KBM-7 (cell line): ENCODE results near the gene KIF5C.
A peak's percentile ranks its signal among the peaks of the same experiment; 100 is the strongest.

Experiments
- DNase-seq: peaks from one replicate; pipeline ENCODE4 v3.0.0-alpha.2; 2015
- in situ Hi-C: fragments of 300-500 bp; cut with MboI; formaldehyde crosslinking; loops from 2 replicates; pipeline ENCODE4 v1.14.3; 2020; ENCODE audit warnings: low sequenced_read_pairs, low pct_unique_long_range_greater_than_20kb, mixed read lengths

The KIF5C gene

DNA sequence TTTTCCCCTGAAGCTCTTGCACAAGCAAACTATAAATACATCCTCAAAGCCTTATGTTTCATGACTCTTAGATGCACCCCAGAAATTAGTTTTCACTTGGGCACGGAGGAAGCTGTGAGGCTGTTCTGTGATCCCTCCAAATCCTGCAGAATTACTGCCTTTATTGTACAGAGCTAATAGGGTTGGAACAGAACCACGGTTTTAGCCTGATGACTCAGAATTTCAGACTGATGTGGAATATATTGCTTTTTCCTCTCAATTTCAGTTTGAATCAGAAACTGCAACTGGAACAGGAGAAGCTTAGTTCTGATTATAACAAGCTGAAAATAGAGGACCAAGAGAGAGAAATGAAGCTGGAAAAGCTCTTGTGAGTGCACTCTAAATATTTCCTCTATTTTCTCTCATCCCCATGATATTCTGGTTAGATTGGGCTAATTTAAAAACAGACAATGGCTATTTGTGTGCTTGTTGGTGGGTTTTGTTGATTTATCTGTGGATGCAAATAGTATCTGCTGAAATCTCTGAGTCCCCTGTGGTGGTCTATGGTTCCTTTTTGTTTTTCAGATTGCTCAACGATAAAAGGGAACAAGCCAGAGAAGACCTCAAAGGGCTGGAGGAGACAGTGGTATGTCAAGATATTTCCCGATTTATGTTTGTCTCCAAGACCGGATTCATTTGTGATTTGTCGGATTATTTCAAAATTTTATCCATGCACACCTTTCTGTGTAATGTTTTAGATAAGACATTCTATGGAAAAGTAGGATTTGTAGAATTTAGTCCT lies 125.3 kb downstream of the KIF5C start:
- DNase-seq: no peak
- in situ Hi-C loops: loop anchor here (25.0 kb wide), 1 partner anchor 562 kb away; no protein-coding TSS in a partner anchor

DNA sequence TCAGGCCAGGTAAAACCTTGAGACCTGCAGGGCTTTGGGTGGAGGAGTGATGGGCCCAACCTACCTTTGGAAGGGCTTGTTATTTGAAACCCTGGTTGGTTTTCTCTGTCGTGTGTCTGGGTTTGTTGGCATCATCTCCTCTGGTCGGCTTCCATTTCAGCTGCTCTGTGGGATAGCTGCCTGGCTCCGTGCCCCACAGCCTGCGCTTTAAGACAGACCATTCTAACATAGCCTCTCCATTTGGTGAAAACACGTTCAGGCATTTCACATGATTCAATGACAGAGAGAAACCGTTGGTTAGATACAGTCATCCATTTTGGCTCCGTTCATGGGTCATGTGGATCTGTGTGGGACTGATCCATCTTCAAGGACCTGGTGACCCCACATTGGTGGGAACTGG lies 126.5 kb downstream of the KIF5C start:
- in situ Hi-C loops: loop anchor here (25.0 kb wide), 1 partner anchor 561 kb away; no protein-coding TSS in a partner anchor
- no peak for DNase-seq

DNA sequence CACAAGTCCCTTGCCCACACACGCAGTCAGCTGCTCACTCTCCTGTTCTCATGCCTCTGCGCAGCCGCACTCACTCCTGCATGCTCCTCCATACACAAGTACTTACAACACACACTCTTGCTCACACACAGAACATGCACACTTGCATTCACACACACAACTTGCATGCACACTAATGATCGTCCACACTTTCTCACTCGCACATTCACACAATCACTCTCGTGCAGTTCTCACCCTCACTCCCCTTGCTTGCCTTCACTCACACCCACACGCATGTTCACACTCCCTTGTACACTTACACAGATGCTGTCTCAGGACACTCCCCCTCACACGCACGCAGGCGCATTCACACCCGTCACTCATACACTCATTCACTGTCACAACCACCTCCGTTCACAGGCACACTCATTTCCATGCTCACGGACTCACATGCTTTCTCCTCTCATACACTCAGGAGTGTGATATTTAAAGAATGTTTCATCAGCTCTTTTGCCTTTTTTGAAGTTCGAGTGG lies 127.4 kb downstream of the KIF5C start:
- DNase-seq: no peak
- in situ Hi-C loops: loop anchor here (25.0 kb wide), 1 partner anchor 560 kb away; no protein-coding TSS in a partner anchor

DNA sequence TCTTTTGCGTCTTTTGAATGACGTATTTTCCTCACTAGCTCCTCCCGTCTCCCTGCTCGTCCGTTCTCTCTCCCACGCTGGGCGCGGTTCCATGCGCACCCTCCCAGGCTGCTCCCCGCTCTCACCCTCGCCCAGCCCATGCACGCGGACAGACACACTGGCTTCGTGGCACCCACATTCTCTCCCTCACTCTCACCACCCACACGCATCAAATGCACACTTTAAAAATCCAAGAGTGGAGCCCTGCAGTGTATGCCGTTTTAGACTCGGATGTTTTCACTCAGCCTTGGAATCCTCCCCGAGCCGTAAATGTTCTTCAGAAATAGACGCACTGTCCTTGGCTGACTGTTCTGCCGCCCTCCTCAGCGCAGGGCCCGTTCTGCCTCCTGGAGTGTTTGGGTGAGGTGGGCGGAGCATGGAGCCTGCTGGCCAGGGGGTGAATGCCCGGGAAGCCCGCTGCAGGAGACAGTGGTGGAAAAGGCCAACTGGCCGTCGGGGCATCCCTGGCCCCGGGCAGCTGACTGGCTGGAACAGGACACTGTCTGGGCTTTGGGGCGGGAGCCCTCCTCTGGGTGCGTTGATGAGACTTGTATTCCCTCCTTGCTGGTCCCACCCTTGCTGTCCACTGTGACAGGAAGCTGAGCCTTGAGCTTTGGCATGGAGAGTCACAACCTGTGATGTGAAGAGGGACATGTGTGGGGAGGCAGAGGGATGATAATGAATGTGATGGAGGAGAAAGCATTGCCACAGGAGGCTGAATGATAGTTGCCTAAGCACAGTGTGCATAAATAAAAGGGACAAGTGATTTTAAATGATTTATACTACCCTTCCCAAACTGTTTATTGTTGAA lies 128.1 kb downstream of the KIF5C start:
- in situ Hi-C loops: loop anchor here (25.0 kb wide), 1 partner anchor 559 kb away; no protein-coding TSS in a partner anchor
- no peak for DNase-seq

DNA sequence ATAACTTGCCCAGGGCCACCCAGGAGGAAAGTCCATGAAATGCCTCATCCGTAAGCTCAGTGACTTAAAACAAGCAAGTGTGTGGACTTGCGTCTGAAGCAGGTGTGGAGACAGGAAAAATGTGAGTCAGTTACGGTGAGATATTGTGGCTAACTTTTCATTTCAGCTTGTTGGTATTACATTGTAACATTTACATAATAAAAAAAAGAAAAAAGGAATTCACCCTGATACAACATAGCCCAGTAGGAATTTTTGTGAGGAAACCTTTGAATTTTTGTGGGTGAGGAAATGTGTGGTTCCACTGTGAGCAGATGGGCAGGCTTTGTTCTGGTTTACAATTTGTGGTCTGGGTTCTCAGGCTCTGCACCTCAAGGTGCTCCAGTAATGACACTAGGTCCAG lies 129.8 kb downstream of the KIF5C start:
- in situ Hi-C loops: loop anchor here (25.0 kb wide), 1 partner anchor 557 kb away; no protein-coding TSS in a partner anchor
- no peak for DNase-seq

DNA sequence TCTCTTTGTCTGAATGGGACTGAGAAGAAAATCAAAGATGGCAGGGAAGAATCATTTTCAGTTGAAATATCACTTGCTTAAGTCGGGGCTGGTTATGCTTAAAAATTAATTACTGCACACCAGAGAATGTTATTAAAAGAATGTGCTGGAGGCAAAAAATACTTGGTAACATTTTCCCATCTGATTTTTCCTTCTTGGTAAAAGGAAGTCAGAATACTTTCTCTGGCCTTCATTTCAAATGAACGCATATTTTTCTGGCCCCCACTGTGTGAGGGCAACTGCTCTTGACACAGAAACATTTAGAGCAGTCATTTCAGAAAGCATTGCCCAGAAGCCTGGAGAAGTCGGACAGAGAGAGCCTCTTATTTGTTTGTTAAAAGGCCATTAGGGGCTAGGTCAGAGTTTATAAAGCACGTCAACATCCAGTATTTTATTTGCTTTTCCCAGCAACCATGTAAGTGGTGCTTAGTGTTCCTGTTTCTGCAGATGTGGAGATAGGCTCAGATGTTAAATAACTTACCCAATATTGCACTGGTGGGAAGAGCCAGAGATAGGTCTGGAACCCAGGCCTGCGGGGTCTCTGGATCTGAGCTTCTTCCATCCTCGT lies 130.5 kb downstream of the KIF5C start:
- in situ Hi-C loops: loop anchor here (25.0 kb wide), 1 partner anchor 557 kb away; no protein-coding TSS in a partner anchor

DNA sequence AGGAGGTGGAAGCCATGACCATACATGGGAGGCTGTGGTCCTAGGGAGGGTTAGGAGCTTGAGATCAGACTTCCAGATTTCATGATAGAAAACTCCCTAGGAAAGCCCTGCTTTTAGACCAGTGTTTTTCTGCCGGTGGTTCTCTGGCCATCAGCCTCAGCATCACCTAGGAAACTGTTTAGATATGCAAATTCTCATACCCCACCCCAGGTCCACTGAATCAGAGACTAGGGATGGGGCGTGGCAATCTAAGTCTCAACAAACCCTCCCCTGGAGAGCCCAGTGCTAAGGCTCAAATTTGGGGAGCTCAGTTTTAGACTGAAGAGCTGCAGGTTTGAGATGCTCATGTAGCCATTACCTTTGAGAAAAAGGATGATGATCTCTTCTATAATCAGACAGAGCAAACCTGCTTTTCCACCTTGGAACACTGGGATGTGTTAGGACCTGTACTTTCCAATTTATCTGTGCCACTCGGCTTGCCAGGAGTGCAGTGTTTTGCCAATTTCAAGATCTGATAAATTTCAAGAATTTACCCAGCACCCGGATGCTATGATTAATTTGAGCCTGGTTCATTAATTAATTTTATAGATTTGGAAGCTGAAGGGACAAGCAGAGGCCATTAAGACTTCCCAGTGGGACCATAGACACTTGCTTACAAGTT lies 132.0 kb downstream of the KIF5C start:
- DNase-seq: no peak
- in situ Hi-C loops: loop anchor here (25.0 kb wide), 1 partner anchor 555 kb away; no protein-coding TSS in a partner anchor

More for the DNA sequence above, 130.5 kb downstream of the KIF5C start:
- DNase-seq: no peak

DNA sequence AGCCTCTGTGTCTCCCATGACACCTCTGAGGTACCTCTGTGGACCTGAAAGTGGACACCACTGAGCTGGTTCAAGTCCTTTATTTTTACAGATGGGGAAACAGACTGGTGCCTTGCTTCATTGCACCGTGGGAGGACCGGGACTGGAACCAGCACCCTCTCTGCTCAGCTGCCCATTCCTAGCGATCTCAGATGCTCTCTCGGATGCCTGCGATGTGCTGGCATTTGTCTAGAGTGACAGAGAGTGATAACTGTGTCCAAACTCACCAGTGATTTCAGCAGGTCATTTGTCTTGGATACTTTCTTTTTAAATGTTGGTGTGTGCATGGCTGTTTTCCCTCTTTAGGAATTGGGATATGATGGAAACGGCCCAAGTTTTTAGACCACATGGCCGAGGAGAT lies 133.4 kb downstream of the KIF5C start:
- in situ Hi-C loops: loop anchor here (25.0 kb wide), 1 partner anchor 554 kb away; no protein-coding TSS in a partner anchor
- no peak for DNase-seq

DNA sequence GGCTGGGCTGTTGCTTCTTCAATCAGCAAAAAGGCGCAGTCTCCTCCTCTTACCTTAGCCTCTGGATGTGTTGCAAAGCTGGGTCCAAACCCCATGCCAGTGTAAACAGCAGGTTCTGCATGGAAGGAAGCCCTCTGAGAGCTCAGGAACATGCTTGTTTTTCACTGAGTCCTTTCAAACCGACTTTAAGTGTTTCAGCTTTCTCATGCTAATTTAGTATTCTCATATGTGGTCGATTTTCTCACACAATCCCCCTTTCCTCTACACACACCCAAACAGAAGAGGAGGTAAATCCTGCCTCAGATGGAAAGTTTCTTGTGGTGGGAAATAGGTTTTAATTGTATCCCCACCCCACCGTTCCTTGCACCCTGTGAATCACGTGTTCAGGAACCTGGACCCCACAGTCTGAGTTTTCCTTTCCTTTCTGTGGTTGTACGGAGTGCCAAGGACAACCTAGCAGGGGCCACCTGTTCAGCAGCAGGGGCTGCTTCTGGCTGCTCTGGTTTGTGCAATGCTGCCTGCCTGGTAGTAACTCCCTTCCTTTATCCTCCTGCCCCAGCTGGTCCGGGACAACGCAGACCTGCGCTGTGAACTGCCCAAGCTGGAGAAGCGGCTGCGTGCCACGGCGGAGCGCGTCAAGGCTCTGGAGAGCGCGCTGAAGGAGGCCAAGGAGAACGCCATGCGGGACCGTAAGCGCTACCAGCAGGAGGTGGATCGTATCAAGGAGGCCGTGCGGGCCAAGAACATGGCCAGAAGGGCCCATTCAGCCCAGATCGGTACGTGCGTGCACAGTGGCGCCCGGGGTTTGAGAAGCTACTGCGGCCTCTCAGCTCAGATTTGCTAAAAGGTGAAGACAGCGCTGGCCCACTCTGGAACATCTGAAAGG lies 134.8 kb downstream of the KIF5C start:
- in situ Hi-C loops: loop anchor here (25.0 kb wide), 1 partner anchor 552 kb away; no protein-coding TSS in a partner anchor
- no peak for DNase-seq

DNA sequence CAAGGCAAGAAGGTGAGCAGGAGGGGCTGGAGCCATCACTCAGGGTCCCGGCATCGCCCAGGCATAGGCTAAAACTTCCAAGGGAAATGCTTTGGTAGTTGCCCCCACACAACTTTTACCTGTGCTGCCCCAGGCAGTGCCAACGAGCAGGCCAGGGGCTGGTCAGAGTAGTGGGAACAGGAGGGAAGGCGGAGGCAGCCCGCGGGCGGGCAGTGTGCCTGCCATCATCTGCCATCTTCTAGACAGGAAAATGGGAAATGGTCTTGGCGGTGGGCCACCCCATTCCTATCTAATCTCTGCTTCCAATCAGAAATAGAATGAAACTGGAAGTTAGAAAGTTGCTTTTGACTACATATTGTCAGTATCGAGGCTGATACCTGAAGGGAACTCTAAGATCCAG lies 137.5 kb downstream of the KIF5C start:
- in situ Hi-C loops: loop anchor here (25.0 kb wide), 1 partner anchor 550 kb away; no protein-coding TSS in a partner anchor
- DNase-seq: no peak

DNA sequence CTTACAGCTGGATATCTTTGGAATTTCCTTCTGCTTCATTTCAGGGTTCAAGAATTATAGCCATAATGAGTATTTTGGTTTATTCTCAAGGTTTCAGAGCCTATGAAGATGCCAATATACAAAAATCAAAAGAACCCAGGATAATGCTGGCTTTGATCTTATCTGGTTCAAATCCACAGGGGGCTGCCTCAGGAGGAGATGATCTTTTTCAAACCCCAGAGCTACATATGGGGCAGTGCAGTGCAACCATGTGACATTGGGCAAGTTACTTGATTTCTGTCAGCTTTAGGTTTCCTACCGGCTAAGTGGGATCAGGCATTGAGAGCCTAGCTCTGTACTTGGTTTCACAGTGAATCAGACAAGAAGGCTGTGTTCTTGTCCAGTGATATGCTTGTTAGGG lies 140.5 kb downstream of the KIF5C start:
- no peak for DNase-seq
- in situ Hi-C loops: loop anchor here (25.0 kb wide), 1 partner anchor 547 kb away; no protein-coding TSS in a partner anchor

DNA sequence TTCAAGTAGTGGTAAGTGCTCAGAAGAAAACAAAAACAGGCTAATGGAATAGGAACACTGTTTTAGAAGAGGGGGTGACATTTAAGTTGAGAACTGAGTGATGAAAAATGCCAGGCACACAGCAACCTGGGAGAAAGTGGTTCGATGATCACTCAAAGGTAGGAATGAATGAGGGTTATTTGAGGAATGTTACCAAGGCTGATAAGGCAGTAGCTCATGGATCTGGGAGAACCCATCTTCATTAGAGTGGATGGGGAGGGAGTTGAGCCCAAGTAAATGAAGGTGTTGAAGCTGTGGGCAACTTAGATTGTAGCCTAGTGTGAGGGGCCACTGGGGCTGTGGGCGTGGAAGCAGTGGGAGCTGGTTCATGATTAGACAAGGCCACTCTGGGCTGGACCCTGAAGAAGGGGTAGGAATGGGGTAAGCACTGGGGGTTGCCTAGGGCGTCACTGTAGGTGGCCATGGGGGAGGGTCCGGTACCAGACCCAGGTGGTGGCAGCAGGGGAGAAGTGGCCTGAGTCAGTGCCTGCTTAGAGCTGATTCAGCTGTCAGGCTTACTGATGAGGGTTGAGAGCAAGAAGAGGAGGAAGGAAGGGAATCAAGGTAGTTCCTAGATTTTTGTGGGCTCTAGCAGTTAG lies 141.0 kb downstream of the KIF5C start:
- DNase-seq: no peak
- in situ Hi-C loops: loop anchor here (25.0 kb wide), 1 partner anchor 546 kb away; no protein-coding TSS in a partner anchor

DNA sequence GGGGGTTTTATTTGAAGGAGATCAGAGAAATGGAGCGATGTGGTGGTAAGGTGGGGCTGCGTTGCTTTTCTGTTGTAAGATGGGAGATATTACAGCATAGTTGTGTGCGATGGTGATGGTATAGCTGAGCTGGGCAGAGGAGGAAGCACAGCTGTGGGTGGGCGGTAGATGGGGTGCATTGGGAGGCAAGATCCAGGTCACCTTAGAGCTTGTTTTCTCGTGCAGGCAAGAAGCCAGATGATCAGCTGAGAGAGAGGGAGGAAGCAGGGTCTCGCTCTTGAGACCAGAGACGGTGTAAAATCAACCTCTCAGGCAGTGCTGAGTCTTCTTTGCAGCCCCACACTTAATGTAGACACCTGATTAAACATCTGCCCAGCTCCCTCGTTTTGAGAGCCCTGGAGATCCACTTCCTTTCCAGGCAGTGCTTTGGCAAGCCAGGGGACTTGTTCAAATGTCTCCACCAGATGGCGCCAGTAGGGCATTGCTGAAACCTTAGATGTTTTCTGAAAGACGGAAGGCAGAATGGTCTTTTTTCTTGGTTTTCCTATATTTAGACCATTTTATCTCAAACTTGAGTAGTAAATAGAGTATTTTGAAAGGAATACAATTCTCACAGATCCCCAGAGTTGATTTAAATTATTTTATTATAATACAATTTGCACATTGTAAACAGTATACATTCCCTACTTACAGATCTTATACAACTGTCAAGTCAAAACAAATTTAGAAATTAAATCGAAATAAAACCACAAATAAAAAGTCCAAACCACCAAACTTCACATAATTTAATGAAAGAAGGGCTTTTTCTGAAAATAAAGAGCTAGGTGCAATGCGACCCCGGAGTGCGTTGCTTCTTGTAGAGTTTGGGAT lies 142.3 kb downstream of the KIF5C start:
- DNase-seq: peak; percentile 64
- in situ Hi-C loops: loop anchor here (25.0 kb wide), 1 partner anchor 545 kb away; no protein-coding TSS in a partner anchor

DNA sequence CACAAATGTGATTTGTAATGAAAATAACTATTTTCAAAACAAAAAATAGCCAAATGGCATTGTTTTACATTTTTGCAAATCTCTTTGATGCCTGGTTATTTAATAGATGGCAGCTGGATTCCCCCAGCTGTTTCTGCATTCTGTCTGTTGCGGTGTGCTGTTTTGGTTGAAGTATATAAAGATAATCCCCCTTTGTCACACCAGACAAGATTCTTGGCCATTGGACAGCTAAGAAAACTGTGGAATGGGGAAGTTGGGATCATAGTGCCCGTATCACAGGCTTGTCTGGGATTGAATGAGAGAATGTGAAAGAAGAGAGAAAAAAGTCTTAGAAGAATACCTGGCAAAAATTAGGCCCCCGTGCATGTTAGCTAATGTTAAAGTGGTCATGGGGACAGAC lies 144.0 kb downstream of the KIF5C start:
- in situ Hi-C loops: loop anchor here (25.0 kb wide), 1 partner anchor 543 kb away; no protein-coding TSS in a partner anchor
- DNase-seq: no peak

DNA sequence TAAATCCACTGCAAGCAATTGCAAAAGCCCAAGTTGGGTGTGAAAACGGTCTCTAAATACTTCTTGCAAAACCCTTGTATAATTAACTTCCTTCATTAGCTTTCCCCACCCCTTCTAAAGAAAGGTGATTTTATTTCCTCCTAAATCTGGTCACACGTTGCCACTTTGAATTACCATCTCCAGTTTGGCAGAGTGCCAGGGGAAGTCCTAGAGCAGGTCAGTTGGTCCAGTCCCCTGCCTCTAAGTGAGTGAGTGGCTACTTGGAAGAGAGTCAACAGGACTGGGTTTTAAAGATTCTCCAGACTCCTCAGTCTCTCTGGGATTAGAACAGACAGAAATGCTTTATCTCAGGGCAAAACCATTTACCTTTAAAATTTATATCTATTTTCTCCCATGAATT lies 144.7 kb downstream of the KIF5C start:
- in situ Hi-C loops: loop anchor here (25.0 kb wide), 1 partner anchor 543 kb away; no protein-coding TSS in a partner anchor
- DNase-seq: no peak

DNA sequence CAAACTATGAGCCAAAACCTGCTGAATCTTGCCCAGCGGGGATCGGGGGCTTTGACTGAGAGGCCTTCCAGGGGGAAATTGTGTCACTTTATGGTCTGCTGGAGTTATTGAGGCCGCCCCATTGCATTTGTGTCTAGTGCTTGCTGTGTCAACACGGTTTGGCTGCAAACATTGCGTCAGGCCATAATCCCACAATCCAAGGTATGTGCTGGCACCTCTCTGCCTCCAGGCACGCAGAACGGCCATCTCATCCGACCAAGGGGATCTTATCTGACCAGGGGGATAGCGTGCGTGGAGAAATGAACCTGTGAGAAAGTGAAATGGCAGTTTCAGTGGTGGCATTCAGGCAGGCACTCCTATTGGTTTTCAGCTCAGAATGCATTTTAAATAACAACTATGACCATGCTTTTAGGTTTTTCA lies 145.4 kb downstream of the KIF5C start:
- in situ Hi-C loops: loop anchor here (25.0 kb wide), 1 partner anchor 542 kb away; no protein-coding TSS in a partner anchor
- no peak for DNase-seq
